Activated naive CD4-positive, alpha-beta T cell treated with anti-CD3 and anti-CD28 coated beads for 36 hours (primary cell): Measurements from ENCODE around the gene HCFC1. TPM values are rescaled to one million over a fixed set of nuclear protein-coding genes. Genes with fewer than 3 reads are reported as not detected.

Experiments
- CTCF ChIA-PET: fragments of 350-600 bp; sonication (Branson Sonifier 250); formaldehyde crosslinking; loops from one replicate; lab custom pipeline; 2021; ENCODE audit warnings: antibody characterized with exemption; lab: Charles Lee
- DNase-seq: peaks from one replicate; pipeline ENCODE4 v3.0.0-alpha.2; 2020
- H3K27ac Mint-ChIP-seq: one replicate; pipeline ENCODE4 v1.8.0; 2021; ENCODE audit warnings: mild to moderate bottlenecking, mixed read lengths
- H3K27me3 Mint-ChIP-seq: one replicate; pipeline ENCODE4 v1.8.0; 2021; ENCODE audit warnings: low read depth, mixed read lengths
- H3K36me3 Mint-ChIP-seq: one replicate; pipeline ENCODE4 v1.8.0; 2021; ENCODE audit warnings: low read depth, mixed read lengths
- H3K4me1 Mint-ChIP-seq: one replicate; pipeline ENCODE4 v1.8.0; 2021; ENCODE audit warnings: low read depth, mixed read lengths
- H3K4me3 Mint-ChIP-seq: one replicate; pipeline ENCODE4 v1.8.0; 2021; ENCODE audit warnings: mild to moderate bottlenecking, moderate library complexity, mixed read lengths
- H3K9me3 Mint-ChIP-seq: one replicate; pipeline ENCODE4 v1.8.0; 2021; ENCODE audit warnings: mixed read lengths
- intact Hi-C: fragments of 100-400 bp; cut with micrococcal nuclease; formaldehyde crosslinking; loops from one replicate; pipeline ENCODE4 v1.15.1; 2023
- total RNA-seq, 2 experiments: library from RNA; stranded (reverse); gene quantifications; one replicate each; pipeline ENCODE4 v1.2.3, GENCODE V29; 2021

The HCFC1 gene
- total RNA-seq, 2 experiments from 2014 or later: 85.0 to 86.1 TPM

DNA sequence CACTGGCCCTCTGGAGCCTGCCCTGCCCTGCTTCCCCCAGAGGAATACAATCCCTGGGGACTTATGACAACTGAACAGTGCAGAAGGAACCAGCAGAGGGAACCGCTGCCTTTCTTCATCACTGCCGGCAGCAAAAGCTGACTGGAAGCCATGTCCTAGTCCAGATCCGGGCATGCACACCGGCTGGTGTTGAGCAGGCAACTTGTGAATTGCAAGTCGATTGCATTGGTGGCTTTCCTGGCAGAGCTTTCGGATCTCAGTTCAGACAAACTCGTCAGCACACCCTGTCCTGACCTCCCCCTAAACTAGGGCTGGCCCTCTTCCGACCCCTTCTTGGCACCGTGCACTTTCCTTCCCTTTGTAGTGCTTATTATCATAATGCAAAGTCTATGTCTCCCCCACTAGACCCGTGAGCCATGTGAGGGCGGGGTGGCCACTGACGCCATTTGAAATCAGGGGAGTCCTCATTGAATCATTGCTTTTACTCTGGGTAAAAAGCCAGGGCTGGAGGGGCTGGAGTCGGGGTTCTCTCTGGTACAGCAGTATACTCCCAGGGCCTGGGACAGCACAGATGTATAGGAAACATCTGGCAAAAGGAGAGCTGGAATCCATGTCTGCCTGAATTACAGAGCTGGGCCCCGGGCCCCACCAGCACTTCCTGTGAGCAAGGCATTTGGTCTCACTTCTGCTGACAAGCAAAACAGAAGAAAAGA lies 47.3 kb downstream of the HCFC1 start:
- Mint-ChIP-seq H3K27me3 (no peaks in the 10 kb centered on the region), H3K27ac (peak overlapping the region; percentile 98), H3K9me3 (no peaks in the 10 kb centered on the region), H3K4me1 (peaks cover 27% of the 10 kb centered on the region), H3K4me3 (peak overlapping the region; percentile 92), H3K36me3 (peaks cover 25% of the 10 kb centered on the region)
- intact Hi-C loops: loop anchor here (1.0 to 2.0 kb wide), 3 partner anchors 23 to 200 kb away; partner anchors contain the start of genes ABCD1 and BCAP31
- DNase-seq: peak; percentile 71
- CTCF ChIA-PET: interaction anchor here (0.7 to 10.6 kb wide), 6 partner anchors 9 to 449 kb away, joined by 3 to 82 read pairs (median 4); partner anchors contain the start of genes FLNA and RENBP

DNA sequence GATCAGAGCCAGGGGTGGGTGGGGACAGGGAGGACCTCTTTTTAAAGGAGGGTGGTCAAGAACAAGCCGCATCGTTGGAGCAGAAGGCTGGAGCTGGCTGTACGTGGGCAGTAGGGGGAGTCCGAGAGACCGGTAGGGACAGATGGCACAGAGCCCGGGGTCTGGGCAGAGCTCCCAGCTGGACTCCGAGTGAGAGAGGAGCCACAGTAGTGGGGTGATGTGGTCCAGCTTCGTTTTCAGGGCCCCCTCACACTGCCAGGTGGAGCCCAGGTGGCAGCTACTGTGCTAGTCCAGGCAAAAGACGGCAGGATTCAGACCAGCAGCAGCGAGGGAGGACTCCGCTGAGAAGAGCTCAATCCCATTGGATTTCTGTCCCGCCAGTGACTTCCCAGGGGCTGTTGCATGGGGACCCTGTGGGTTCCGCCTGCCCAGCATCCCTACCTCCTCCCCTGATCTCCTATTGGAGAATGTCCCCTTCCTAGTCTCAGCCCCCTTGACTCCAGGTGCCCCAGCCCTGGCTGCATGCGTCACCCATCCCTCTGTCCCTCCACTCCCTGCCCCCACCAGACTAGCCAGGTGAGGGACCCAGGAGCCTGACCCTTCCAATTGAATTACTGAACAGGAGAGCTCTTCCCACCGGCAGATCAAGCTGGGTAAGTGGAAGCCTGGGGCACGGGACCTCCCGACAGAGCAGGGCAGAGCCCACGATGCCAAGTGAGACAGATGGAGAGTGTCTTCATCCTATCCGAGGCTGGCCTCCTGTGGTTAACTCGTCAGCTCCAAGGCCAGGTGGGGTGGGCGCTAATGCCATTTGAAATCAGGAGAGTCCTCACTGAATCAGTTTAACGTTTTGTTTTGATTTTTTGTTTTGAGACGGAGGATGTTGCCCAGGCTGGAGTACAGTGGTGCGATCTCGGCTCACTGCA lies 48.4 kb downstream of the HCFC1 start:
- H3K27ac Mint-ChIP-seq: peak overlapping the region; percentile 98
- DNase-seq: no peak

DNA sequence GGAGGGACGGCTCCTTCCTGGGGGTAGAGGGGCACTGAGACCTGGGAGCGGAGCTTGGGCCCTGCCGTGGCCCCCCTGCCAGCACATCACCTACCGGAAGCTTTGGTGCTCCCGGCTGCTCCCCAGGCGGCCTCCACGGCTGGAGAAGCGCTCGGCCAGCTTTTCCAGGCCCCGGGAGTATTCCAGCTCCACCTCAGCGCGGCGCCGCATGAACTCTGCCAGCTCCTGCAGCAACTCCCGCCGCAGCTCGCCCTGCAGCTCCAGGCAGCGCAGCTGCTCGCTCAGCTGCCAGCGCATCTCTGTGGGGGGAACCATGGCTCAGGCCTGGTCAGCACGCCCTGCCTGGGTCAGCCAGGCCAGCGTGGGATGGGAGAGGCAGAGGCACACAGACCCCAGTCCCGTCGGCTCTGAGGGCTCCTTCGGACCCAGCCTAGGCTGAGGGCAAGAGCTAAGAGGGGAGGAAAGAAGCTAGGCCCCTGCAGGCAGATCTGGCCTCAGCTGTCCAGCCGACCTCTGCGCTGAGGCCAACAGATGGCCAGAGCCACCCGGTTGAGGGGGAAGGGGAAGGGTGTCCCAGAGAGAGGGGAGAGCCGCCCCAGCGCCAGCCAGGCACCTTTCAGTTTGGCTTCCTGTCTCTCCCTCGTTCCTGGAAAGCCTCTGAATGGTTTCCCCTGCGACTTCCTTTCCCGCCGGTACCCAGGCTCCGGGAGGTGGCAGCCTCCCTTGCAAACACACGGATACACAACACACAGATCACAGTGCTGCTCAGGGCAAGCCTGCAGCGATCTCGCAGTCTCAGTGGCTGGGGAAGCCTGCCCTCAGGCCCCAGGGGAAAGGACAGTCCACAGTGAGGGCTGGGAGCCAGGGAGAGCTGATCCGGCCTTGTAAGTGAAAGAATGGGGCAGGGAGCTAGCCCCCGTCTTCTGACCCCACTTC lies 49.8 kb downstream of the HCFC1 start:
- peak; percentile 58 for DNase-seq
- CTCF ChIA-PET: interaction anchor here (0.7 to 10.6 kb wide), 5 partner anchors 11 to 155 kb away, joined by 3 to 82 read pairs (median 4); partner anchors contain the start of gene RENBP
- peak overlapping the region; percentile 98 for H3K27ac Mint-ChIP-seq
- peaks cover 31% of the 10 kb centered on the region for H3K36me3 Mint-ChIP-seq
- H3K4me1 Mint-ChIP-seq: peaks cover 24% of the 10 kb centered on the region
- H3K4me3 Mint-ChIP-seq: peak overlapping the region; percentile 92
- H3K27me3 Mint-ChIP-seq: no peaks in the 10 kb centered on the region
- H3K9me3 Mint-ChIP-seq: no peaks in the 10 kb centered on the region
- intact Hi-C loops: no loop called here

More for the DNA sequence above, 48.4 kb downstream of the HCFC1 start:
- intact Hi-C loops: no loop called here
- Mint-ChIP-seq H3K4me1 (peaks cover 22% of the 10 kb centered on the region), H3K27me3 (no peaks in the 10 kb centered on the region), H3K36me3 (peaks cover 24% of the 10 kb centered on the region), H3K9me3 (no peaks in the 10 kb centered on the region), H3K4me3 (peak overlapping the region; percentile 92)
- CTCF ChIA-PET: interaction anchor here (0.6 to 10.6 kb wide), 7 partner anchors 9 to 156 kb away, joined by 3 to 82 read pairs (median 4); partner anchors contain the start of gene RENBP

DNA sequence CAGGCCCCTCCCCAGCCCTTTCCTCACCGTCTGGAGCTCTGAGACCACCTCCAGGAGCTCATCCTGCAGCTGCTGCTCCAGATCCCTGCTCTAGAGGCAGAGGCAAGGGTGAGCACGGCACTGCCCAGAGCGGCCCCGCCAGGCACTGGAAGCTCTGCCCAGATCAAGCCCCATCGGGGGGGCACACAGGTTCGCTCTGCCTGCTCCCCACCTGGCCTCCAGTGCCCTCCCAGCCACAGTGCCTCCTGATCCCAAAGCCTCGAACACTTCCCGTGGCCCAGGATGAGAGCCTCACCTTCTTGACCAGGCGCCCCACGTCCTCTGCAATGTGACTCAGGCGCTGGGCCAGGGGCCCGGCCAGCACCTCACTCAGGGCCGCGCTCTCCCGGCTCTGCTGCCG lies 50.5 kb downstream of the HCFC1 start:
- Mint-ChIP-seq H3K4me3 (no peak overlapping the region), H3K4me1 (peaks cover 24% of the 10 kb centered on the region), H3K27ac (no peak overlapping the region), H3K27me3 (no peaks in the 10 kb centered on the region), H3K9me3 (no peaks in the 10 kb centered on the region), H3K36me3 (peaks cover 34% of the 10 kb centered on the region)
- CTCF ChIA-PET: interaction anchor here (10.6 kb wide), 1 partner anchor 26 kb away, joined by 82 read pairs; the partner anchor contains the start of gene RENBP
- DNase-seq: no peak
- intact Hi-C loops: no loop called here

DNA sequence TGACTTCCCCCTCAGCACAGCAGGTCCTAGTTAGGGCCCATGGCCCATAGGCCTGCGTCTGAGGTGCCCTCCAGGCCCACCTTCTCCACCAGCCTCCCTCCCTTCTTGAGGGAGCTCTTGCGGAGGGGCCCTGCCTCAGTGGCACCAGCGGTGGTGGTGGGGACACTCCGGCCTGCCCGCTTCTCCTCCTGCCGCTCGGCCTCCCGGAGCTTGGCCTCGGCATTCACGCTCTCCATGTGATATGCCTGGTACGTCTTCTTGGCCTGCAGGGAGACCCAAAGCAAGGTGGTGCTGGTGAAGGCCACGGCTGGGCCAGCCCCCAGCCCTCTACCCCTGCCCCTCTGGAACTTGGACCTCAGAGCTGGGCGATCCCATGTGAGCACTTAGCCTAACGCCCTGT lies 51.1 kb downstream of the HCFC1 start:
- Mint-ChIP-seq H3K27me3 (no peaks in the 10 kb centered on the region), H3K4me1 (peaks cover 24% of the 10 kb centered on the region), H3K36me3 (peaks cover 32% of the 10 kb centered on the region), H3K27ac (no peak overlapping the region), H3K4me3 (no peak overlapping the region), H3K9me3 (no peaks in the 10 kb centered on the region)
- intact Hi-C loops: no loop called here
- CTCF ChIA-PET: interaction anchor here (10.6 kb wide), 1 partner anchor 26 kb away, joined by 82 read pairs; the partner anchor contains the start of gene RENBP
- no peak for DNase-seq

DNA sequence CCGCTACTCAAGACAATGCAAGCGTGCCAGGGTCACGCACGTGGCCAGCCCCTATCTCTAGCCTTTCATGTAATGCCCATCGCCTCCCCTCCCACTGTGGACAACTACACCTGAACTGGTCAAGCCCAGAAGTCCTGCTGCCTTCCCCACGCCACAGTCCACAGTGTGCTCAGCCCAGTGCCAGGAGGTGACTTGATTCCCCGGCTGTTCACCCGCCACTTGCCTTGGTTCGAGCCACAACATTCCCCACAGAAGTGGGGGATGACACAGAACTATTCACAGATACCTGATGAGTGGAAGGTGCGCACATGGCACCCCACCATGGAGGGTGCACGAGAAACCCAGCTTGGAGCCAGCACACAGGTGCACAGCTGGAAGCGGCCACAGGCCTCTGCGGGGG lies 52.3 kb downstream of the HCFC1 start:
- Mint-ChIP-seq H3K27me3 (no peaks in the 10 kb centered on the region), H3K27ac (no peak overlapping the region), H3K4me1 (peaks cover 24% of the 10 kb centered on the region), H3K4me3 (no peak overlapping the region), H3K36me3 (peaks cover 27% of the 10 kb centered on the region), H3K9me3 (no peaks in the 10 kb centered on the region)
- intact Hi-C loops: no loop called here
- CTCF ChIA-PET: no interaction called here
- no peak for DNase-seq

DNA sequence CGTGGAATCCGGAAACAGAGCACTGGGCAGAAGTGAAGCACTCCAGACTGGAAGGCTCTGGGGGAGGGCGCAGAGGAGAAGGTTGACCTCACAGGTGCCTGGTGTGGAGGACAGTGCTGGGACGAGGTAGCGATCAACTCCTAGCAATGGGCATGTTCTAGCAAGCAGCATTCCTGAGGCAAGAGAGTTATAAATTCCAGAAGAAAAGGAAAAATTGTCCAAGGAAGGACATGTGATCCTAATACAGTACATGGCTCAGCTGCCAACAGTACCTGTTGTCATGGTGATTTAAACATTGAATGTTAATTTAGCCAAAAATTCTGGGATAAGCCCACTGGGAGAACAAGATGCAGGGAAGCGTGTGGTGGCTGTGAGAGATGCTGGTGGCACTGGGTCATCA lies 53.7 kb downstream of the HCFC1 start:
- H3K9me3 Mint-ChIP-seq: no peaks in the 10 kb centered on the region
- no peaks in the 10 kb centered on the region for H3K27me3 Mint-ChIP-seq
- H3K27ac Mint-ChIP-seq: no peak overlapping the region
- H3K36me3 Mint-ChIP-seq: peaks cover 24% of the 10 kb centered on the region
- peaks cover 17% of the 10 kb centered on the region for H3K4me1 Mint-ChIP-seq
- no peak overlapping the region for H3K4me3 Mint-ChIP-seq
- no peak for DNase-seq
- CTCF ChIA-PET: no interaction called here
- intact Hi-C loops: no loop called here

DNA sequence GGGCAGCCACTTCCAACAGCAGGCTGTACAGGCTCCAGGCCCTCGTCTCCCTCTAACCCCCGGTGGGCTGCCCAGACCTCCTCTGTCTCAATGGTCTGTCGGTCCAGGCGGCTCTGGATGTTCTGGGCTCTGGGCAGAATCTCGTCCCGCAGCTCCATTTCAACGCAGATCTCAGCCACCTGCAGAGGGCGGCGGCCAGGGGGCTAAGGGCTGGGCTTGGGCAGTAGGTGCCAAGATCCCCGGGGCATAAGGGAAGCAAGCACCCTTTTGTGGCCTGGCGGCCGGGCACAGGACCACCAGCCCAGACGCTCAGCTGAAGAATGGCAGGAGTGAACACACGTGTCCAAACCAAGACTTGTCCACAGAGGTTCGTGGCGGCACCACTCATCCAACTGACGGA lies 57.9 kb downstream of the HCFC1 start:
- H3K27me3 Mint-ChIP-seq: no peaks in the 10 kb centered on the region
- DNase-seq: no peak

DNA sequence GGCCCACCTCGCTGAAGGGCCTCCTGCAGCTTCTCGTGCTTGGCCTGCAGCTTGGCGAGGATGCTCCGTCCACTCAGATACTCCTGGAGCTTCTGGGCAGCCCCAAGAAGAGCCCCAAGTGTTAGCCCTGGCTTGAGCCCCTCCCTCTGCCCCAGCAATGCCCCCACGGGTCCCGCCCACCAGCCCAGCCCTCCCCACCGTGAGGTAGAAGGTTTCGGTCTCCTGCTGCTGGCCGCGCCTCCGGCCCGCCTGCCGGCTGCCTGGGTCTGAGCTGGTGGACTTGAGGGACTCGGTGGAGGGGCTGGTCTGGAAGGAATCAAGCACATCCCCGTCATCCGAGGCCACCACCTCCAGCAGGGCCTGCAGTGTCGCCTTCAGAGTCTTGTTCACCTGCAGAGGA lies 58.4 kb downstream of the HCFC1 start:
- Mint-ChIP-seq H3K4me1 (peaks cover 11% of the 10 kb centered on the region), H3K27me3 (no peaks in the 10 kb centered on the region), H3K4me3 (no peak overlapping the region), H3K27ac (no peak overlapping the region), H3K9me3 (no peaks in the 10 kb centered on the region), H3K36me3 (peaks cover 20% of the 10 kb centered on the region)
- no peak for DNase-seq
- intact Hi-C loops: no loop called here
- CTCF ChIA-PET: no interaction called here

More for the DNA sequence above, 57.9 kb downstream of the HCFC1 start:
- no peak overlapping the region for H3K4me3 Mint-ChIP-seq
- intact Hi-C loops: no loop called here
- no peak overlapping the region for H3K27ac Mint-ChIP-seq
- peaks cover 21% of the 10 kb centered on the region for H3K36me3 Mint-ChIP-seq
- CTCF ChIA-PET: no interaction called here
- no peaks in the 10 kb centered on the region for H3K9me3 Mint-ChIP-seq
- peaks cover 11% of the 10 kb centered on the region for H3K4me1 Mint-ChIP-seq

DNA sequence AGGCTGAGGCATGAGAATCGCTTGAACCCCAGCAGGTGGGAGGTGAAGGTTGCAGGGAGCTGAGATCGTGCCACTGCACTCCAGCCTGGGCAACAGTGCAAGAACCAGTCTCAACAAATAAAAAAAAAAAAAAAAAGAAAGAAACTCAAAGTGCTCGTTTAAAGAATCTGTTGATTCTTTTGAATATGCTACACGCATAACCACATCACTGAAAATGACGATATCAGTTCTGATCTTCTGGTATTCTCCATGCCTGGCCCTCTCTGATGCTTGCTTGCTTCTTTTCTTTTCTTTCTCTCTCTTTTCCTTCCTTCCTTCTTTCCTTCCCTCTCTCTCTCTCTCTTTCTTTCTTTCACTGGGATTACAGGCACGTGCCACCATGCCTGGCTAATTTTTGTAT lies 59.8 kb downstream of the HCFC1 start:
- no peak overlapping the region for H3K27ac Mint-ChIP-seq
- intact Hi-C loops: no loop called here
- CTCF ChIA-PET: no interaction called here
- H3K9me3 Mint-ChIP-seq: no peaks in the 10 kb centered on the region
- H3K27me3 Mint-ChIP-seq: no peaks in the 10 kb centered on the region
- H3K4me3 Mint-ChIP-seq: no peak overlapping the region
- peaks cover 8% of the 10 kb centered on the region for H3K4me1 Mint-ChIP-seq
- H3K36me3 Mint-ChIP-seq: peaks cover 12% of the 10 kb centered on the region
- no peak for DNase-seq

DNA sequence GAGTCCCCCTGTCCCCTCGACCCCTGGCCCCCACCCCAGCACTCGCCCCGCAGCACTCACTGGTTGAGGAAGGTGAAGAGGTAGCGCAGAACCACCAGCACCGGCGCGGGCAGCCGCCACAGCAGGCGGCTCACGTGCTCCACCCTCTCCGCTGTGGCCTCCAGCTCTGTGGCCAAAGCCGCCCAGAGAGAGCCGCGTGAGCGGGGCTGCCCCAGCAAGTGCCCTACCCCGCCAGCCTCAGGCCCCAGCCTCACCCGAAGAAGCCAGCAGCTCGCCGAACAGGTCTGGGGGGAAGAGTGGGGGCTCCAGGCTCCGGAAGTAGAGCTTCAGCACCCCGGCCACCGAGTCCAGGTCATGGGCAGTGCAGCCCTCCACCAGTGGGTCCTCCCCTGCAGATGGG lies 61.2 kb downstream of the HCFC1 start:
- H3K9me3 Mint-ChIP-seq: no peaks in the 10 kb centered on the region
- no peak overlapping the region for H3K27ac Mint-ChIP-seq
- intact Hi-C loops: no loop called here
- H3K27me3 Mint-ChIP-seq: no peaks in the 10 kb centered on the region
- no peak overlapping the region for H3K4me3 Mint-ChIP-seq
- peaks cover 10% of the 10 kb centered on the region for H3K36me3 Mint-ChIP-seq
- H3K4me1 Mint-ChIP-seq: peaks cover 8% of the 10 kb centered on the region
- no peak for DNase-seq
- CTCF ChIA-PET: interaction anchor here (0.6 kb wide), 1 partner anchor 73 kb away, joined by 5 read pairs; no protein-coding TSS in a partner anchor
